ENCODE results near the gene TDRD3. TPM values are rescaled to one million over a fixed set of nuclear protein-coding genes. Genes with fewer than 3 reads are reported as not detected.

Gene TDRD3
- total and polyA plus RNA-seq, 4 donors, result 3.6 to 15.8 (median 6.2) TPM

GRCh38 chr13:60520902-60521569, 124.0 kb downstream of the TDRD3 start:
- Histone ChIP-seq H3K27ac (ENCODE audit: low read depth in 1 of 2, low read length in 2 of 2) (no peak overlapping the region), H3K9me3 (ENCODE audit: control insufficient read depth in 4 of 4, low read length in 3 of 4) (no peaks in the 10 kb centered on the region), H3K4me3 (ENCODE audit: low read depth in 1 of 3, low read length in 3 of 3) (no peak overlapping the region), H3K27me3 (ENCODE audit: control insufficient read depth in 4 of 4, insufficient read depth in 4 of 4, low read length in 3 of 4) (no peaks in the 10 kb centered on the region), H3K9ac (ENCODE audit: low read depth in 1 of 2, low read length in 2 of 2) (no peak overlapping the region), H3K4me1 (ENCODE audit: control insufficient read depth in 4 of 4, insufficient read depth in 4 of 4, low read length in 3 of 4) (peaks cover 0 to 10% (median 6%) of the 10 kb centered on the region in 4 donors), H3K36me3 (ENCODE audit: control insufficient read depth in 4 of 4, insufficient read depth in 3 of 4, low read depth in 1 of 4, low read length in 3 of 4) (peaks cover 0 to 2% (median 2%) of the 10 kb centered on the region in 4 donors)
- no peak for DNase-seq (ENCODE audit: low spot score)
- whole genome bisulfite sequencing, result 63% methylated on average over 4 of the region's 4 CpGs
- TF ChIP-seq HNF4A (conservative IDR thresholded peaks at IDR 0.05), result no peak
- TF ChIP-seq, protein P1, sequence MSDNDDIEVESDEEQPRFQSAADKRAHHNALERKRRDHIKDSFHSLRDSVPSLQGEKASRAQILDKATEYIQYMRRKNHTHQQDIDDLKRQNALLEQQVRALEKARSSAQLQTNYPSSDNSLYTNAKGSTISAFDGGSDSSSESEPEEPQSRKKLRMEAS (IDR thresholded peaks at IDR 0.05), result no peak
- no peak for TF ChIP-seq TAF1 (conservative IDR thresholded peaks at IDR 0.05)
- no peak for TF ChIP-seq SP1 (IDR thresholded peaks at IDR 0.05)
- no peak for TF ChIP-seq EGR1 (IDR thresholded peaks at IDR 0.05; ENCODE audit: low read depth in 2 of 2)
- no peak for TF ChIP-seq JUND (IDR thresholded peaks at IDR 0.05)
- TF ChIP-seq HNF4G (IDR thresholded peaks at IDR 0.05), result no peak
- no peak for TF ChIP-seq FOXA1 (IDR thresholded peaks at IDR 0.05)
- no peak for TF ChIP-seq RXRA (IDR thresholded peaks at IDR 0.05)
- TF ChIP-seq, protein P2, sequence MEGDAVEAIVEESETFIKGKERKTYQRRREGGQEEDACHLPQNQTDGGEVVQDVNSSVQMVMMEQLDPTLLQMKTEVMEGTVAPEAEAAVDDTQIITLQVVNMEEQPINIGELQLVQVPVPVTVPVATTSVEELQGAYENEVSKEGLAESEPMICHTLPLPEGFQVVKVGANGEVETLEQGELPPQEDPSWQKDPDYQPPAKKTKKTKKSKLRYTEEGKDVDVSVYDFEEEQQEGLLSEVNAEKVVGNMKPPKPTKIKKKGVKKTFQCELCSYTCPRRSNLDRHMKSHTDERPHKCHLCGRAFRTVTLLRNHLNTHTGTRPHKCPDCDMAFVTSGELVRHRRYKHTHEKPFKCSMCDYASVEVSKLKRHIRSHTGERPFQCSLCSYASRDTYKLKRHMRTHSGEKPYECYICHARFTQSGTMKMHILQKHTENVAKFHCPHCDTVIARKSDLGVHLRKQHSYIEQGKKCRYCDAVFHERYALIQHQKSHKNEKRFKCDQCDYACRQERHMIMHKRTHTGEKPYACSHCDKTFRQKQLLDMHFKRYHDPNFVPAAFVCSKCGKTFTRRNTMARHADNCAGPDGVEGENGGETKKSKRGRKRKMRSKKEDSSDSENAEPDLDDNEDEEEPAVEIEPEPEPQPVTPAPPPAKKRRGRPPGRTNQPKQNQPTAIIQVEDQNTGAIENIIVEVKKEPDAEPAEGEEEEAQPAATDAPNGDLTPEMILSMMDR (IDR thresholded peaks at IDR 0.05; ENCODE audit: low read depth, low read length, missing input control), result no peak
- TF ChIP-seq NR2F2 (IDR thresholded peaks at IDR 0.05), result no peak
- TF ChIP-seq YY1 (IDR thresholded peaks at IDR 0.05), result no peak
- TF ChIP-seq, protein P3, sequence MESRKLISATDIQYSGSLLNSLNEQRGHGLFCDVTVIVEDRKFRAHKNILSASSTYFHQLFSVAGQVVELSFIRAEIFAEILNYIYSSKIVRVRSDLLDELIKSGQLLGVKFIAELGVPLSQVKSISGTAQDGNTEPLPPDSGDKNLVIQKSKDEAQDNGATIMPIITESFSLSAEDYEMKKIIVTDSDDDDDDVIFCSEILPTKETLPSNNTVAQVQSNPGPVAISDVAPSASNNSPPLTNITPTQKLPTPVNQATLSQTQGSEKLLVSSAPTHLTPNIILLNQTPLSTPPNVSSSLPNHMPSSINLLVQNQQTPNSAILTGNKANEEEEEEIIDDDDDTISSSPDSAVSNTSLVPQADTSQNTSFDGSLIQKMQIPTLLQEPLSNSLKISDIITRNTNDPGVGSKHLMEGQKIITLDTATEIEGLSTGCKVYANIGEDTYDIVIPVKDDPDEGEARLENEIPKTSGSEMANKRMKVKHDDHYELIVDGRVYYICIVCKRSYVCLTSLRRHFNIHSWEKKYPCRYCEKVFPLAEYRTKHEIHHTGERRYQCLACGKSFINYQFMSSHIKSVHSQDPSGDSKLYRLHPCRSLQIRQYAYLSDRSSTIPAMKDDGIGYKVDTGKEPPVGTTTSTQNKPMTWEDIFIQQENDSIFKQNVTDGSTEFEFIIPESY (IDR thresholded peaks at IDR 0.05), result no peak
- TF ChIP-seq FOXA2 (IDR thresholded peaks at IDR 0.05), result no peak
- TF ChIP-seq, protein P4, sequence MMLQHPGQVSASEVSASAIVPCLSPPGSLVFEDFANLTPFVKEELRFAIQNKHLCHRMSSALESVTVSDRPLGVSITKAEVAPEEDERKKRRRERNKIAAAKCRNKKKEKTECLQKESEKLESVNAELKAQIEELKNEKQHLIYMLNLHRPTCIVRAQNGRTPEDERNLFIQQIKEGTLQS (IDR thresholded peaks at IDR 0.05), result no peak
- TF ChIP-seq REST (IDR thresholded peaks at IDR 0.05), result no peak

Measured in liver (tissue), 9 donors.